HAP-1 (cell line): ENCODE measurements around the gene CHD1.
A peak's percentile ranks its signal among the peaks of the same experiment; 100 is the strongest.

Source experiments
- DNase-seq, 2 experiments: peaks; one replicate each; pipeline ENCODE4 v3.0.0-alpha.2; 2016 to 2020; ENCODE audit warnings: low spot score in 2 of 2
- H3K27me3 ChIP-seq: fragments of 250-450 bp; sonication (Bioruptor Pico); 2 replicates; pipeline ENCODE4 v1.5.1; 2020; ENCODE audit warnings: low read depth, mild to moderate bottlenecking, moderate library complexity
- H3K36me3 ChIP-seq: fragments of 250-450 bp; sonication (Bioruptor Pico); replicated peaks from 2 replicates; pipeline ENCODE4 v1.5.1; 2020; ENCODE audit warnings: mild to moderate bottlenecking
- H3K4me1 ChIP-seq: fragments of 250-450 bp; sonication (Bioruptor Pico); 2 replicates; pipeline ENCODE4 v1.5.1; 2020; ENCODE audit warnings: mild to moderate bottlenecking
- H3K4me3 ChIP-seq: fragments of 250-450 bp; sonication (Bioruptor Pico); 2 replicates; pipeline ENCODE4 v1.5.1; 2020; ENCODE audit warnings: mild to moderate bottlenecking, moderate library complexity
- H3K9me3 ChIP-seq: fragments of 250-450 bp; sonication (Bioruptor Pico); 2 replicates; pipeline ENCODE4 v1.5.1; 2020; ENCODE audit warnings: mild to moderate bottlenecking, moderate library complexity
- in situ Hi-C: fragments of 300-500 bp; cut with MboI; formaldehyde crosslinking; loops from 3 replicates; pipeline ENCODE4 v1.14.3; 2020; ENCODE audit warnings: low sequenced_read_pairs, inconsistent platforms, mixed read lengths

Gene CHD1

DNA sequence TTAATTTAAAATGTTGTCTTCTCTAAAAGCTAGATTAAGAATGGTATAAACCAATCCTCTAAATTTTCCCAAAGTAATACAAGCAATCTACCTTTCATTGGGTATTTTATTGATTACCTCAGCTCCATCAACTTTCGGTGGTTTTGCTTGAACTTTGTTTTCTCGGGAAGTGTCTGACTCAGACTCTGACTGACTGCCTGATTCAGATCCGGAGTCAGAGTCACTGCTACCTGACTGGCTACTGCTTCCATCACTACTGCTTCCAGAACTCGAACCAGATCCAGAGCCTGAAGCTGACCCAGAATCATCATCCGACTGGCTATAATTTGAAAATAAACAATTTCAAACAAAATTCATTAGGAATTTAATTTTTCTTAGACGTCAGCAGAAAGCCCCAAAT, 24.0 kb downstream of the CHD1 start:
- Histone ChIP-seq H3K4me3 (no peak overlapping the region), H3K9me3 (no peaks in the 10 kb centered on the region), H3K27me3 (no peaks in the 10 kb centered on the region), H3K36me3 (peaks cover 45% of the 10 kb centered on the region), H3K4me1 (peaks cover 15% of the 10 kb centered on the region)
- in situ Hi-C loops, result loop anchor here (5.0 kb wide), 1 partner anchor 128 kb away; no protein-coding TSS in a partner anchor
- no peak for DNase-seq

GRCh38 chr5:98902733-98903132, 26.1 kb downstream of the CHD1 start:
- in situ Hi-C loops, result no loop called here

GRCh38 chr5:98899456-98899855, 29.4 kb downstream of the CHD1 start:
- H3K27me3 ChIP-seq, result no peaks in the 10 kb centered on the region
- H3K4me1 ChIP-seq, result no peaks in the 10 kb centered on the region
- H3K36me3 ChIP-seq, result peaks cover 84% of the 10 kb centered on the region
- H3K4me3 ChIP-seq, result no peak overlapping the region
- in situ Hi-C loops, result no loop called here
- DNase-seq, result no peak
- no peaks in the 10 kb centered on the region for H3K9me3 ChIP-seq

More at GRCh38 chr5:98902733-98903132, 26.1 kb downstream of the CHD1 start:
- peaks cover 66% of the 10 kb centered on the region for H3K36me3 ChIP-seq
- no peak overlapping the region for H3K4me3 ChIP-seq
- no peaks in the 10 kb centered on the region for H3K9me3 ChIP-seq
- no peak for DNase-seq
- peaks cover 11% of the 10 kb centered on the region for H3K4me1 ChIP-seq
- H3K27me3 ChIP-seq, result no peaks in the 10 kb centered on the region

GRCh38 chr5:98898743-98899142, 30.1 kb downstream of the CHD1 start:
- H3K27me3 ChIP-seq, result no peaks in the 10 kb centered on the region
- no peaks in the 10 kb centered on the region for H3K9me3 ChIP-seq
- in situ Hi-C loops, result no loop called here
- no peak overlapping the region for H3K4me3 ChIP-seq
- peaks cover 83% of the 10 kb centered on the region for H3K36me3 ChIP-seq
- DNase-seq, result no peak
- no peaks in the 10 kb centered on the region for H3K4me1 ChIP-seq

DNA sequence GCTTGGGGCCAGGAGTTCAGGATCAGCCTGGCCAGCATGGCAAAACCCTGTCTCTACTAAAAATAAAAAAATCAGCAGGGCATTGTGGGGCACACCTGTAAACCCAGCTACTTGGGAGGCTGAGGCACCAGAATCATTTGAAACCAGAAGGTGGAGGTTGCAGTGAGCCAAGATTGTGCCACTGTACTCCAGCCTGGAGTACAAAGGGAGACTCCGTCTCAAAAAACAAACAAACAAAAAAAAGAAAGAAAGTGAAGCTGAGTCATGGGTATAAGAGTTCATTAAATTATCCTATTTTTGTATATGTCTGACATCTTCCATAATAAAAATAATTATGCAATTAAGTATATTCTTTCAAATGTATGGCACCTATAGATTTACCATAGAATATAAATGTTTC, 37.2 kb downstream of the CHD1 start:
- DNase-seq, result no peak
- no peaks in the 10 kb centered on the region for H3K9me3 ChIP-seq
- H3K36me3 ChIP-seq, result peaks cover 76% of the 10 kb centered on the region
- in situ Hi-C loops, result no loop called here
- no peaks in the 10 kb centered on the region for H3K27me3 ChIP-seq
- no peak overlapping the region for H3K4me3 ChIP-seq
- H3K4me1 ChIP-seq, result no peaks in the 10 kb centered on the region

DNA sequence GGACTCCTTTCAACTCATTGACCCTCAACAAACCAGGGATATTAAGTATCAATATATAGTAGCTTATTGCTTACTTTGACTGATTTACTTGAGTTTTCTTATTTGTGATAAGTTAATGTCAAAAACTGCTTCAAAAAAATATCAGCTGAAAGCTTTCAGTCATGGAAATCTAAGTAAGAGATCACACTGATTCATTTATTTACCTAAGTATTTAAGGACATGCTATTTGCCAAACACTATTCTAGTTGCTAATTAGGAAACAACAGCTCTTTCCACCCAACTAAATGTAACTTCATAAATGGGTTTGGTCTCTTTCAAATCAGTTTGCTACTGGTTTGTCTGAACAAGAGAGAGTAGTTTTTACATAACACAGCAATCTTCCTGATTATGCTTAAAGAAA, 48.2 kb downstream of the CHD1 start:
- Histone ChIP-seq H3K4me3 (no peak overlapping the region), H3K4me1 (no peaks in the 10 kb centered on the region; the same call in 1 of the 2 replicates), H3K9me3 (no peaks in the 10 kb centered on the region), H3K27me3 (no peaks in the 10 kb centered on the region), H3K36me3 (peaks cover 69% of the 10 kb centered on the region)
- in situ Hi-C loops, result no loop called here
- DNase-seq, result no peak

- H3K4me1 ChIP-seq, result no peaks in the 10 kb centered on the region; the same call in 1 of the 2 replicates
- no peaks in the 10 kb centered on the region for H3K27me3 ChIP-seq
- H3K4me3 ChIP-seq, result no peak overlapping the region
- H3K36me3 ChIP-seq, result peaks cover 68% of the 10 kb centered on the region
- no peak for DNase-seq
- no peaks in the 10 kb centered on the region for H3K9me3 ChIP-seq
- in situ Hi-C loops, result no loop called here
These were observed 48.7 kb downstream of the CHD1 start for GRCh38 chr5:98880151-98880550.

- peaks cover 75% of the 10 kb centered on the region for H3K36me3 ChIP-seq
- no peak overlapping the region for H3K4me3 ChIP-seq
- no peaks in the 10 kb centered on the region for H3K27me3 ChIP-seq
- no peaks in the 10 kb centered on the region for H3K9me3 ChIP-seq
- H3K4me1 ChIP-seq, result no peaks in the 10 kb centered on the region; the same call in 1 of the 2 replicates
- in situ Hi-C loops, result no loop called here
- DNase-seq, result no peak
These were observed 51.2 kb downstream of the CHD1 start for GRCh38 chr5:98877600-98877999.

DNA sequence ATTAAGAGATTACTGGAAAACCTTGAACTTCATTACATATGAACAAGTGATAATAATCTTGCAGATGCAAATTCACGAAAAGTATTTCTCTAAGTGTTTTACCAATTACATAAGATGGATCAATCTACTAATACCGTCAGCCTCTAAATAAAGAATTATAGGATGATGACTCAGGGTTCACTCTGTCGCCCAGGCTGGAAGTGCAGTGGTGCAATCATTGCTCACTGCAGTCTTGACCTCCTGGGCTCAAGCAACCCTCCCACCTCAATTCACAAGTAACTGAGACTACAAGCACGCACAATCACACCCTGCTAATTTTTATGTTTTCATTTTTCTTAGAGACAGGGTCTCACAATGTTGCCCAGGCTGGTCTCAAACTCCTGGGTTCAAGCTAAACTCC, 56.1 kb downstream of the CHD1 start:
- H3K4me3 ChIP-seq, result no peak overlapping the region
- H3K4me1 ChIP-seq, result no peaks in the 10 kb centered on the region; the same call in 1 of the 2 replicates
- H3K27me3 ChIP-seq, result no peaks in the 10 kb centered on the region
- H3K36me3 ChIP-seq, result peaks cover 62% of the 10 kb centered on the region
- in situ Hi-C loops, result no loop called here
- DNase-seq, result no peak
- H3K9me3 ChIP-seq, result no peaks in the 10 kb centered on the region

GRCh38 chr5:98865690-98866089, 63.1 kb downstream of the CHD1 start:
- in situ Hi-C loops, result no loop called here
- H3K4me3 ChIP-seq, result no peak overlapping the region
- H3K27me3 ChIP-seq, result no peaks in the 10 kb centered on the region
- H3K4me1 ChIP-seq, result no peaks in the 10 kb centered on the region
- no peaks in the 10 kb centered on the region for H3K9me3 ChIP-seq
- no peak for DNase-seq
- peaks cover 56% of the 10 kb centered on the region for H3K36me3 ChIP-seq

- H3K4me1 ChIP-seq, result peaks cover 11% of the 10 kb centered on the region
- no peak overlapping the region for H3K4me3 ChIP-seq
- peak in 1 of 2 experiments; percentile 79 for DNase-seq
- in situ Hi-C loops, result no loop called here
- no peaks in the 10 kb centered on the region for H3K27me3 ChIP-seq
- no peaks in the 10 kb centered on the region for H3K36me3 ChIP-seq
- peaks cover 16% of the 10 kb centered on the region for H3K9me3 ChIP-seq
These were observed 81.8 kb downstream of the CHD1 start for GRCh38 chr5:98847054-98847453.

- peaks cover 11% of the 10 kb centered on the region for H3K4me1 ChIP-seq
- H3K9me3 ChIP-seq, result peaks cover 16% of the 10 kb centered on the region
- no peaks in the 10 kb centered on the region for H3K36me3 ChIP-seq
- H3K27me3 ChIP-seq, result no peaks in the 10 kb centered on the region
- peak; percentile 47 to 81 for DNase-seq
- in situ Hi-C loops, result no loop called here
- no peak overlapping the region for H3K4me3 ChIP-seq
These were observed 82.3 kb downstream of the CHD1 start for GRCh38 chr5:98846520-98846919.

DNA sequence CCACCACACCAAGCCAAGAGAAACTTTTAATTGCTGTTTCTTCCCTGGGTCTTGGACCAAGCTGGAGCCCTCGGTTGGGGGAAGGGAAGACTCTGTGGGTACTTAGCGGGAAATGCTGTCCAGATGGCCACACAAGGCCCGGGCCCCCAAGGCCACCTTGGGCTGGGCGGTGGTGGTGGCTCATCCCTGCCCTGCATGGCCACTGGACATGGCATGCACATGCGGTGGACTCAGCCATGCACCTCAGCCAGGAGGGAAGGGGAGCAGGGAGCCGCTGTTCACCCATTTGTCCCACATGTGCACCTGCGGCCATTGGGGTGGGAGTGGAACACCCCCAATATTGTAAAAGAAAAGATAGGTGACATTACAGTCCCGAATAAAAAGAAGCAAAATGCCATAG, 82.9 kb downstream of the CHD1 start:
- peaks cover 11% of the 10 kb centered on the region for H3K4me1 ChIP-seq
- no peaks in the 10 kb centered on the region for H3K36me3 ChIP-seq
- no peaks in the 10 kb centered on the region for H3K27me3 ChIP-seq
- H3K4me3 ChIP-seq, result no peak overlapping the region
- DNase-seq, result no peak
- in situ Hi-C loops, result no loop called here
- peaks cover 16% of the 10 kb centered on the region for H3K9me3 ChIP-seq

- no peak for DNase-seq
- Histone ChIP-seq H3K27me3 (no peaks in the 10 kb centered on the region), H3K9me3 (peaks cover 16% of the 10 kb centered on the region), H3K4me1 (peaks cover 11% of the 10 kb centered on the region), H3K36me3 (no peaks in the 10 kb centered on the region), H3K4me3 (no peak overlapping the region)
- in situ Hi-C loops, result no loop called here
These were observed 83.9 kb downstream of the CHD1 start for GRCh38 chr5:98844865-98845264.

- no peaks in the 10 kb centered on the region for H3K36me3 ChIP-seq
- H3K27me3 ChIP-seq, result no peaks in the 10 kb centered on the region
- no peak overlapping the region for H3K4me3 ChIP-seq
- H3K9me3 ChIP-seq, result peaks cover 16% of the 10 kb centered on the region
- in situ Hi-C loops, result no loop called here
- DNase-seq, result no peak
- H3K4me1 ChIP-seq, result peaks cover 11% of the 10 kb centered on the region
These were observed 85.3 kb downstream of the CHD1 start for GRCh38 chr5:98843481-98843880.
